ENCODE measurements around the gene CCR6.

Gene CCR6

GRCh38 chr6:167161851-167162467 lies 39.1 kb downstream of the CCR6 start:
- no peak for TF ChIP-seq FOXP2 (optimal IDR thresholded peaks at IDR 0.05; ENCODE audit: borderline replicate concordance, extremely low read depth, extremely low read length, insufficient read depth)
- no peak for TF ChIP-seq POLR2AphosphoS5 (IDR thresholded peaks at IDR 0.05; ENCODE audit: low read depth, low read length)
- TF ChIP-seq SIN3A (IDR thresholded peaks at IDR 0.05; ENCODE audit: borderline replicate concordance, insufficient read depth, low read length) = no peak
- TF ChIP-seq REST (IDR thresholded peaks at IDR 0.05; ENCODE audit: insufficient read depth in 1 of 2, low read depth in 2 of 2, low read length in 2 of 2) = no peak
- TF ChIP-seq TAF1 (IDR thresholded peaks at IDR 0.05; ENCODE audit: borderline replicate concordance, insufficient read depth, low read length) = no peak

- TF ChIP-seq POLR2AphosphoS5 (IDR thresholded peaks at IDR 0.05; ENCODE audit: low read depth, low read length) (no peak), TAF1 (IDR thresholded peaks at IDR 0.05; ENCODE audit: borderline replicate concordance, insufficient read depth, low read length) (no peak), FOXP2 (optimal IDR thresholded peaks at IDR 0.05; ENCODE audit: borderline replicate concordance, extremely low read depth, extremely low read length, insufficient read depth) (no peak), SIN3A (IDR thresholded peaks at IDR 0.05; ENCODE audit: borderline replicate concordance, insufficient read depth, low read length) (no peak), REST (IDR thresholded peaks at IDR 0.05; ENCODE audit: insufficient read depth in 1 of 2, low read depth in 2 of 2, low read length in 2 of 2) (no peak)
Observed at GRCh38 chr6:167162591-167162990, 39.7 kb downstream of the CCR6 start.

GRCh38 chr6:167163476-167164011 lies 40.6 kb downstream of the CCR6 start:
- no peak for TF ChIP-seq POLR2AphosphoS5 (IDR thresholded peaks at IDR 0.05; ENCODE audit: low read depth, low read length)
- TF ChIP-seq SIN3A (IDR thresholded peaks at IDR 0.05; ENCODE audit: borderline replicate concordance, insufficient read depth, low read length) = no peak
- no peak for TF ChIP-seq FOXP2 (optimal IDR thresholded peaks at IDR 0.05; ENCODE audit: borderline replicate concordance, extremely low read depth, extremely low read length, insufficient read depth)
- TF ChIP-seq TAF1 (IDR thresholded peaks at IDR 0.05; ENCODE audit: borderline replicate concordance, insufficient read depth, low read length) = no peak

GRCh38 chr6:167164261-167164660 lies 41.4 kb downstream of the CCR6 start:
- no peak for TF ChIP-seq FOXP2 (optimal IDR thresholded peaks at IDR 0.05; ENCODE audit: borderline replicate concordance, extremely low read depth, extremely low read length, insufficient read depth)

GRCh38 chr6:167165858-167166471 lies 43.1 kb downstream of the CCR6 start:
- TF ChIP-seq TAF1 (IDR thresholded peaks at IDR 0.05; ENCODE audit: borderline replicate concordance, insufficient read depth, low read length) (no peak), POLR2AphosphoS5 (IDR thresholded peaks at IDR 0.05; ENCODE audit: low read depth, low read length) (no peak), FOXP2 (optimal IDR thresholded peaks at IDR 0.05; ENCODE audit: borderline replicate concordance, extremely low read depth, extremely low read length, insufficient read depth) (no peak), SIN3A (IDR thresholded peaks at IDR 0.05; ENCODE audit: borderline replicate concordance, insufficient read depth, low read length) (no peak), REST (IDR thresholded peaks at IDR 0.05; ENCODE audit: insufficient read depth in 1 of 2, low read depth in 2 of 2, low read length in 2 of 2) (no peak)
